Stomach (tissue), 9 donors: ENCODE data around the gene POC1A. TPM values are rescaled to one million over a fixed set of nuclear protein-coding genes. Genes with fewer than 3 reads are reported as not detected.

Experiments
- DNase-seq, 2 donors: peaks; one replicate each; pipeline versions ENCODE4 v3.0.0 to v3.0.0-alpha.2; 2013 to 2019
- H3K27ac ChIP-seq, 5 donors: fragments of 200-600 bp in 4 of 5; sonication (generic) in 4 of 5; one replicate each; pipeline ENCODE4 v1.5.1; 2013 to 2019; ENCODE audit warnings: mild to moderate bottlenecking in 1 of 5, moderate library complexity in 1 of 5
- H3K27me3 ChIP-seq, 3 donors: fragments of 200-600 bp; sonication (generic); one replicate each; pipeline ENCODE4 v1.5.1; 2017 to 2019; ENCODE audit warnings: mixed run types in 1 of 3
- H3K36me3 ChIP-seq, 4 donors: fragments of 200-600 bp; sonication (generic); 1 replicate in 3 of 4; 2 replicates in 1 of 4; pipeline ENCODE4 v1.5.1; 2016 to 2019
- H3K4me1 ChIP-seq, 4 donors: fragments of 200-600 bp; sonication (generic); one replicate each; pipeline ENCODE4 v1.5.1; 2016 to 2019
- H3K4me3 ChIP-seq, 4 donors: fragments of 200-600 bp; sonication (generic) in 3 of 4; one replicate each; pipeline ENCODE4 v1.5.1; 2016 to 2019; ENCODE audit warnings: mild to moderate bottlenecking in 1 of 4
- H3K9me3 ChIP-seq, 4 donors: fragments of 200-600 bp; sonication (generic); one replicate each; pipeline ENCODE4 v1.5.1; 2016 to 2019
- EP300 ChIP-seq: sonication (generic); formaldehyde crosslinking; IDR thresholded peaks from one replicate; pipeline ENCODE4 v1.6.1; 2017; ENCODE audit warnings: antibody characterized with exemption
- POLR2A ChIP-seq, 4 donors: fragments of 450-650 bp; IDR thresholded peaks; one replicate each; pipeline ENCODE4 v1.6.1; 2016; ENCODE audit warnings: antibody characterized with exemption in 4 of 4, control low read depth in 2 of 4, mild to moderate bottlenecking in 1 of 4, moderate library complexity in 1 of 4
- POLR2AphosphoS5 ChIP-seq, 3 donors: sonication (generic); formaldehyde crosslinking; IDR thresholded peaks; one replicate each; pipeline ENCODE4 v1.6.1; 2016; ENCODE audit warnings: antibody characterized with exemption in 3 of 3
- WGBS, 5 donors: extraction: QIAGEN DNeasy Blood & Tissue Kit in 3 of 5; methylation state at CpG; one replicate each; pipeline versions ENCODE4 v1.1.5 to v1.1.7; 2013 to 2018; 5-methylcytosine and 5-hydroxymethylcytosine counted together
- intact Hi-C: fragments of 100-400 bp; cut with DNase I; formaldehyde crosslinking; loops from one replicate; pipeline ENCODE4 v1.15.1; 2023; ENCODE audit warnings: low total_unique reads
- polyA plus RNA-seq, 3 donors: library from polyadenylated mRNA; stranded (reverse); fragments of 200-250 nt; gene quantifications; one replicate each; pipeline ENCODE4 v1.2.3, GENCODE V29; 2013
- total RNA-seq, 5 donors: library from RNA; depleted of rRNA; stranded (reverse); fragments of >200 nt; gene quantifications; one replicate each; pipeline versions ENCODE4 v1.1.0 to v1.2.3, GENCODE V29; 2014 to 2016
- TF ChIP-seq, protein P1 (sequence below), 7 experiments: fragments of 450-650 bp in 4 of 7; fragments of 200-600 bp in 3 of 7; sonication (generic) in 3 of 7; IDR thresholded peaks; one replicate each; pipeline ENCODE4 v1.5.1; 2016 to 2019; ENCODE audit warnings: antibody characterized with exemption in 7 of 7, control low read depth in 2 of 7, mild to moderate bottlenecking in 1 of 7
- donor health status: healthy with polysubstance abuse.
- donor health status: Bipolar disorder and iron deficiency.
- donor health status: healthy.

Gene POC1A
- total and polyA plus RNA-seq, 8 donors, result 1.8 to 23.2 (median 3.5) TPM; not detected in 1

DNA sequence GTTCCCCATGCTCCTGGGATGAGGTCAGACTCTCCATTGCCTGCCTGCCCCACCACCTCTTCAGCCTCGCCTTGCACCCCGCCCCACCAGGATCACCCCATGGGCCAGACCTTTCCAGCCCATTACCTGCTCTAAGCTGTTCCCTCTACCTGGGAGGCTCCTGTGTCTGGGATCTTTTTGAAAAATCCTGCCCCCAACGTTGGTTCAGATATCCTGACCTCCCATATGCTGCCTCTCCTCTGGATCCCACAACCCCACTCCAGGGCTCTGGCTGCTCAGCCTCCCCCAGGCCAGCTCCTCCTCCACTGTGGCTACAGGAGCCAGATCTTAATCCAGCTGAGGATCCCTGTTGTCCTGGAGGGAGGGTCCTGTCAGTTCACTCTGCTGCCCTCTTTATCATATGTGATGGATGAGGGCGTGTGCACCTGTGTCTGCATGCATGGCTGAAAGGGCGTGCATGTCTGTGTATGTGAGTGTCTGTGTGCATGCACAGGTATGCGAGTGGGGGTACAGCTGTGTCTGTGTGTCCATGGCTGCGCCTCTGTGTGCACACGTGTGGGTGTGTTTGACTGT lies 22.0 kb upstream of the POC1A start:
- intact Hi-C loops, result no loop called here
- Histone ChIP-seq H3K27me3 (no peaks in the 10 kb centered on the region), H3K4me1 (peaks cover 0 to 14% (median 11%) of the 10 kb centered on the region in 4 donors), H3K27ac (no peak overlapping the region), H3K36me3 (no peaks in the 10 kb centered on the region), H3K9me3 (no peaks in the 10 kb centered on the region), H3K4me3 (no peak overlapping the region)
- no peak for DNase-seq
- 81 to 88% (median 83%) methylated on average over 7 to 8 of the region's 8 CpGs for WGBS, 5 donors
- no peak for TF ChIP-seq POLR2AphosphoS5 (IDR thresholded peaks at IDR 0.05)
- no peak for TF ChIP-seq POLR2A (IDR thresholded peaks at IDR 0.05)
- no peak for TF ChIP-seq EP300
- TF ChIP-seq, protein P1, sequence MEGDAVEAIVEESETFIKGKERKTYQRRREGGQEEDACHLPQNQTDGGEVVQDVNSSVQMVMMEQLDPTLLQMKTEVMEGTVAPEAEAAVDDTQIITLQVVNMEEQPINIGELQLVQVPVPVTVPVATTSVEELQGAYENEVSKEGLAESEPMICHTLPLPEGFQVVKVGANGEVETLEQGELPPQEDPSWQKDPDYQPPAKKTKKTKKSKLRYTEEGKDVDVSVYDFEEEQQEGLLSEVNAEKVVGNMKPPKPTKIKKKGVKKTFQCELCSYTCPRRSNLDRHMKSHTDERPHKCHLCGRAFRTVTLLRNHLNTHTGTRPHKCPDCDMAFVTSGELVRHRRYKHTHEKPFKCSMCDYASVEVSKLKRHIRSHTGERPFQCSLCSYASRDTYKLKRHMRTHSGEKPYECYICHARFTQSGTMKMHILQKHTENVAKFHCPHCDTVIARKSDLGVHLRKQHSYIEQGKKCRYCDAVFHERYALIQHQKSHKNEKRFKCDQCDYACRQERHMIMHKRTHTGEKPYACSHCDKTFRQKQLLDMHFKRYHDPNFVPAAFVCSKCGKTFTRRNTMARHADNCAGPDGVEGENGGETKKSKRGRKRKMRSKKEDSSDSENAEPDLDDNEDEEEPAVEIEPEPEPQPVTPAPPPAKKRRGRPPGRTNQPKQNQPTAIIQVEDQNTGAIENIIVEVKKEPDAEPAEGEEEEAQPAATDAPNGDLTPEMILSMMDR (IDR thresholded peaks at IDR 0.05), result no peak

DNA sequence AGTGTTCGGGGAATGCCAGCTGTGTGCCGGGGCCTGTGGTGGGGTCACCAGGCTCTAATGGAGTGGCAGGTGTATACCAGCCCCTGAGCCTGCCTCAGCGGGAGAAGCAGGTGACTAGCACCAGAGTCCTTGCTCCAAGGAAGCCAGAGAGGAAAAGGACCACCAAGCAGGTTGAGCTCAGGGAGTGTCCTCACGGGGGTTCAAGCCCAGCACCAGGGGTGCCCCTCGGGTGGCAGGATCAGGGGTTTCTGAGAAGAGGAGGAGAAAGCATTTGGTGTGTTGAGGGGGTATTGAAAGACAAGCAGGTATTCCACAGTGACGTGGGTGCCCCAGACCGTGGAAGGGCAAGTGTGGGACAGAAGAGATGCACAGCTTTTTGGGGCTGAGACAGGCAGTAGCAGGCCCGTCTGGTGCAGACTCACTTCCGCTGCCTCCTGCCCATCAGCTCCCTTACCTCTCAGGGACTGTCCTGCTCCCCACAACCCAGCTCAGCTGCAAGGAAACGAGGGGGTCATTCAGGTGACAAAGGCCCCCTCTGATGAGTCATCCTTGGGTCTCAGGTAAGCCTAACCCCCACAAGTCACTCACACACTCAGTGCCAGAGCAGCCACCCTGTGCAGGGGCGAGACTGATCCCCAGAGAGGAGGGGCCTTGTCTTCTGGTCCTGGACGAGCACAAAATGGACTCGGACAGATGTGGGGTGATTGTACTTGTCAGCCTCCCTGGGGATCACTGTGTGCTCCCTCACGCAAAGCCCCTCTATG lies 21.4 kb upstream of the POC1A start:
- DNase-seq, result no peak
- intact Hi-C loops, result no loop called here
- 87 to 95% (median 92%) methylated on average over 14 of the region's 14 CpGs for WGBS, 5 donors
- no peak overlapping the region for H3K4me3 ChIP-seq
- peaks cover 0 to 14% (median 11%) of the 10 kb centered on the region in 4 donors for H3K4me1 ChIP-seq
- TF ChIP-seq POLR2A (IDR thresholded peaks at IDR 0.05) (no peak), POLR2AphosphoS5 (IDR thresholded peaks at IDR 0.05) (no peak), EP300 (no peak)
- TF ChIP-seq, protein P1 (IDR thresholded peaks at IDR 0.05), result no peak
- no peak overlapping the region for H3K27ac ChIP-seq
- H3K9me3 ChIP-seq, result no peaks in the 10 kb centered on the region
- no peaks in the 10 kb centered on the region for H3K27me3 ChIP-seq
- no peaks in the 10 kb centered on the region for H3K36me3 ChIP-seq

- intact Hi-C loops, result no loop called here
- Histone ChIP-seq H3K36me3 (no peaks in the 10 kb centered on the region), H3K27me3 (no peaks in the 10 kb centered on the region), H3K27ac (no peak overlapping the region), H3K4me1 (peaks cover 0 to 14% (median 11%) of the 10 kb centered on the region in 4 donors), H3K9me3 (no peaks in the 10 kb centered on the region), H3K4me3 (no peak overlapping the region)
- 85 to 91% (median 89%) methylated on average over 9 of the region's 9 CpGs for whole genome bisulfite sequencing, 5 donors
- TF ChIP-seq POLR2AphosphoS5 (IDR thresholded peaks at IDR 0.05) (no peak), EP300 (no peak), POLR2A (IDR thresholded peaks at IDR 0.05) (no peak)
- TF ChIP-seq, protein P1 (IDR thresholded peaks at IDR 0.05), result no peak
- no peak for DNase-seq
Measured at GRCh38 chr3:52174896-52175295, 20.7 kb upstream of the POC1A start.

DNA sequence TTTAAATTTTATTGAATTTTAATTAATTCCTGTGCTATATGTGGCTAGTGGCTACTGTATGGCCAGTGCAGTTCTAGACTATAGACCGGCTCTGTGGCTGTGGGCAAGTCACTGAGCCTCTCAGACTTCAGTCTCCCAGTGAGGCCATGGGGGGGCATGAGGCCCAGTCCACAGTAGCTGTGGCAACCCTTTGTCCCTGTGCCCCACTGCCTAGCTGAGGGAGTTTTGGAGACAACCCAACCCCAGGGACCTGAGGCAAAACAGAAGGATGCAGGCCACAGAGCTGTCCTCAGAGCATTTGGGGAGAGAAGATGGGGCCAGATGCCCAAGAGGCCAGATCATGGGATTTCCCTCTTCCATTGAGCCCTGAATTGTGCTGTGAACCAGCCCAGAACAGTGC lies 18.9 kb upstream of the POC1A start:
- TF ChIP-seq EP300 (no peak), POLR2A (IDR thresholded peaks at IDR 0.05) (no peak), POLR2AphosphoS5 (IDR thresholded peaks at IDR 0.05) (no peak)
- TF ChIP-seq, protein P1 (IDR thresholded peaks at IDR 0.05), result no peak
- no peak for DNase-seq
- Histone ChIP-seq H3K4me3 (no peak overlapping the region), H3K27ac (no peak overlapping the region), H3K27me3 (no peaks in the 10 kb centered on the region), H3K36me3 (no peaks in the 10 kb centered on the region), H3K9me3 (no peaks in the 10 kb centered on the region), H3K4me1 (peaks cover 0 to 14% (median 11%) of the 10 kb centered on the region in 4 donors)
- intact Hi-C loops, result no loop called here
- WGBS, 5 donors, result 86 to 100% (median 90%) methylated on average over 1 of the region's 1 CpG
